HG02759 (cell line): Measurements from ENCODE around the gene HSPBP1.
"Not testable (repeated sequence)": the region's sequence is repeated elsewhere in the genome, so short reads cannot be mapped to it uniquely, and the experiment has no call there.

Experiments
- ATAC-seq: cut with Tn5 transposase; IDR thresholded peaks from one replicate; pipeline ENCODE4 v1.9.1; 2021; ENCODE audit warnings: mild to moderate bottlenecking, moderate library complexity; ENCODE audit not compliant: unreplicated experiment

Gene HSPBP1

DNA sequence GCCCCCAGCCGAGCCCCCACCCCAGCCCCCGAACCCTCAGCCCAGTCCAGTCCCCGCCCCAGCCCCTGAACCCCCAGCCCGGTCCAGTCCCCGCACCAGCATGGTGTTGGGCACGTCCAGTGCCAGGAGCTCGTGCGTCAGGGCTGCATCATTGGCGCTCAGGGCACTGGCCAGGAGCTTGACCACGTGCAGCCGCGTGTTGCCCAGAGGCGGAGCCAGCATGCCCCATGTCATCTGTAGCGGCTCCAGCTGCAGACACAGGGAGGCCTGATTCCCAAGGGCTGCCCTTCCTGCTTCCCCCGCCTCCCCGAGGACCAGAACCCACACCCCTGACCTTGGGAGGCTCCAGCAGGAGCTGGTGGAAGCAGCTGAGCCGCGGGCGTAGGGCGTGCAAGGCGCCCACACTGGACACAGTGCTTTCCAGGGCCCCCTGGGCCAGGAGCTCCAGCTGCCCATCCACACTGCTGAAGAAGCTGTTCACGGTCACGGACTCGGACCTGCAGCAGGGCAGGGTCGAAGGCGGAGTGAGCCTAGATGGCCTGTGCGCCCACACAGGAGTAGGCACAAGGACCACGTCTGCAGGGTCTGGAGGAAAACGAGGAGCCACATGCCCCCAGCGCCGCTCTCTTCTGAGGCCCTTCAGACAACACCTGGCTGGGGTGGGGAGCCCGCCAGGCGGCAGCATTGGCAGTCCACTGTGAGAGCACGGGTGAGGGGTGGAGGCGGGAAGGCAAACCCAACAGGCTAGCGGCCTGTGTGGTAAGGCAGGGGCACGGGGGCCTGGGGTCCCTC, 38.6 kb downstream of the HSPBP1 start:
- no peak for ATAC-seq

DNA sequence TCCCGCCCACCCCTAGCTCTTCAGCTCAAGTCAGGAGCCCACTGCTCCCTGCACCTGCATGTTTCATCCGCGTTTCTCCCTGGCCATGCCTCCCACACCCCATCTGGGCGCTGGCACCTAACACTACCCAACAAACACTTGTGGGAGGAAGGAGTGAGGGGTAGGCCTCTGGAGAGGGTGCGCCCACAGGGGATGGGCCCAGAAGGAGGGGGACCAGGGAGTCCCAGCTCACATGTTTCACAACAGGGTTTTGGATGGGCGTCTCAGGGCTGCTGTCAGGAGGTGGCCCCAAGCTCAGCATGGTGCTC, 39.2 kb downstream of the HSPBP1 start:
- no peak for ATAC-seq

DNA sequence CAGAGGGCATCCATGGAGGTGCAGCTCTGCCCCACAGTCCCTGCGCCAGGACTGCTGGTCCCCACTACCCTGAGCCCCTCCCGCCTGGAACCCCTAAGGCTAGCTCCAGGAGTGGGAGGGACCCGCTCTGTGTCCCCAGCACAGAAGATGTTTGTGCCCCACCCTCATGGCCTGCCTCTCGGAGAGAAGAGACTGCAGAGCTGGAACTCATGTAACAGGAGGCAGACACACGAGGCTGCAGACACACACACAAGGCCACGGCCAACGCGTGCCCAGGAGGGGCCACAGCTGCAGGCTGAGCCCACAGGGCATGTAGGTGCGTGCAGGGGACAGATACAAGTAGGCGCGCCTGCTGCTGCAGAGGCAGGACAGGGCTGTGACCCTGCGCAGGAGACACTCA, 40.9 kb downstream of the HSPBP1 start:
- ATAC-seq, result no peak

DNA sequence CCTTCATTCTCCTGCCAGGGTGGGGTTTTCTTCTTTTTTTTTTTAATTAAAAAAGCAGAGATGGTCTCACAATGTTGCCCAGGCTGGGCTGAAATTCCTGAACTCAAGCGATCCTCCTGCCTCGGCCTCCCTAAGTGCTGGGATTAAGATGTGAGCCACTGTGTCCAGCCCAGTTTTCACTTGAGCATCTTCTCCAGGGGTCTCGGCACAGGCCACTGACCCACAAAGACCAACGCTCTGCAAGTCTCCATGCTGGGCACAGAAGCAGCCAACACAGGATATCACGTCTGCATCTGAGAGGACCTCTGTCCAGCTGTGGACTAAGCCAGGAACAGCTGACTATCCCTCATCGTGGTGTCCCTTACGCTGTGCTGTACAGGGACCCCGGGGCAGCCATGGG, 41.9 kb downstream of the HSPBP1 start:
- no peak for ATAC-seq

DNA sequence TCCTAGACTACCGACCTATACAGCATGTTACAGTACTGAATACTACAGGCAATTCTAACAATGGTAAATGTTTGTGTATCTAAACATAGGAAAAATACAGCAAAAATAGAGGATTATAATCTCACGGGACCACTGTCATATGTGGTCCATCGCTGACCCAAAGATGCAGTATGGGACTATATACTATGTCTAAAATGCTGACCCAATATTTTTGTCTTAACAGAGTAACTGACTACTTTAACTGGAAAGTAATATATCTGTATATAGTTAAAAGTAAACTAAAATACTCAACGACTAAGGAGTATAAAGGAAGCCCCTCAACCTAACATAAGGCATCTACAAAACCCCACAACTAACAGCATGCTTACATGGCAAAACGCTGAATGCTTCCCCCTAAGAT, 46.9 kb downstream of the HSPBP1 start:
- no peak for ATAC-seq

DNA sequence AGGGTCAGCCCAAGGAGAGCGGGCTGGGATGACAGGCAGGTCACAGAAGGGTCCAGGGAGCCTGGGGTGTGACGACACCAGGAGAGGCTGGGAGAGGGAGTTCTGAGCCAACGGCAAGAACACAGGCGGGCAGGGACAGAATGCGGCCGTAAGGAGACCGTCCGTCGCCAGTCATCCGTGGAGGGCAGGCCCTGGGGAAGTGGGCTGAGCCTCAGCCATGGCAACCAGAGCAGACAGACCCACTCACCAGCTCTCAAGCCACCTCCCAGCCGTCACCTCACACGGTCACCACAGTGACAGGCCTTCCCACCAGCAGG, 47.7 kb downstream of the HSPBP1 start:
- ATAC-seq, result no peak

DNA sequence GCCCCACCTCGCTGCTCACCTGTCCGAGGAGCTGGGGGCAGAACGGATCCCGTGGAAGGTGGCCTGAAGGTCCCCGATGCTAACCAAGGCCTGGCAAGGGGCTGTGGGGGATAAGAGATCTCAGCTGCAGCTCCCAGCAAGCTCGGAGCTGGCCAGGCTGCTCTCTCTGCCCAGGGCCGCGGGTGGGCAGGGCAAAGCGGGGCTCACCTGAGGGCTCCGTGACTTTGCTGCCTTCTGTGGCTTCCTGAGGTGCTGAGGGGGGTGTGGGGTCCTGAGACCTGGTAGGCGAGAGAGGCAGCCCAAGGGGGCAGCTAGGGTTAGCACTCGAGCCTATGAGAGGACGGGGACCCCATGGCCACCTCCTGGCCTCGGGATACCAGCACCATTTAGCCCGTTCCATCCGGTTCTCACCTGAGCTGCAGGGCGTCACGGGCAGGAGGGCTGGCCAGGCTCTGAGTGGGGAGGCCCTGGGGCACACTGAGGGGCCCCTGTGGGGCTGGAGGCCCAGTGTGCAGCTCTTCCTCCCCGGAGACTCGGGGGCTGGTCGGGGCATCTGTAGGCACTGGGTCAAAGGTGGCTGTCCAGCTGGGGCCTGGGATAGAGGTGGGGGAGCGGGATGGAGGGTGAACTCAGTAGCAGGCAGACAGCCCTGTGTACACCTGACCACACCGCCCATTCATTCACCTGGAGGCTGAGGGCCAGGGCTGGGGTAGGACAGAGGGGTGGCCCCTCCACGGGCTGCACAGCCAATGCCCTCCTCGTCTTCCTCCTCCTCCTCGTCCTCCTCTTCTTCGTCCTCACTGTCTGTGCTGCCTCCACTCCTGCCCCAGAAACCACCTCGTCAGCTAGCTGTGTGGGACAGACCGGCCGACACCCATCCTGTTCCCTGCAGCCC, 48.3 kb downstream of the HSPBP1 start:
- no peak for ATAC-seq

DNA sequence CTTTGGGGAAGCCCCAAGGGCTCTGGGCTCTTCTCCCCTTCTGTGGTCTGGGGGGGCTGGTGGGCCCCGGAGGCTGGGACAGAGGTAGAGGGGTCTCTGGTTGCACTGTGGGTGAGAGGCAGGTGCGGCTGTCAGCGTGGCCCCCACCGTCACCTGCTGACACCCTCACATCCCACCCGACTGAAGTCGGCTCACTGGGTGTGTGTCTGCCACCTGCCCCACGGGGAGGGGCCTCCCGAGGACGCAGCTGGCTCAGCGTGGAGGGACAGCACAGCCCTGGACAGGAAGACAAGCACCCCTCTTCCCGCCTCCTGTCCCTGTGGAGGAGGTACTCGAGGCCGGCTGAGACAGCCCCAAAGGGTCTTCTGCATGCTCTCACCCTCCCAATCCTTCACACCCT, 49.1 kb downstream of the HSPBP1 start:
- ATAC-seq, result no peak

DNA sequence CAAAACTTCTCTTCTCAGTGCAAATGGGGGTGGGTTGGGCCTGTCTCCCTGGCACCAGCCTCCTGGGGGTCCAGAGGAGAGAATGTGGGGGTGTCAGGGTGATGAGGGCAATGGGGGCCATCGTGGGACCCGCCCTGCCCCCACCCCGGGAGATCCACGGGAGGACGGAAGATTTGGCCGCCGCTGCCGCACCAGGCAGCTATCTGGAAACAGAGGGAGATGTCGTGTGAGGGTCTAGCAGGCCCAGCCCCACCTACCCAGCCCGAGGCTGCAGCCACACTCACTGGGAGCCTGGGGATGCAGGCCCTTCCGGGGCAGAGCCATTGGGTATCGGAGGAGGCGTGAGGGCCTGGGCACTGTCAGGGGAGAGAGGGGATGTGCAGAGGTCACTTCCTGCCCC, 49.6 kb downstream of the HSPBP1 start:
- no peak for ATAC-seq

DNA sequence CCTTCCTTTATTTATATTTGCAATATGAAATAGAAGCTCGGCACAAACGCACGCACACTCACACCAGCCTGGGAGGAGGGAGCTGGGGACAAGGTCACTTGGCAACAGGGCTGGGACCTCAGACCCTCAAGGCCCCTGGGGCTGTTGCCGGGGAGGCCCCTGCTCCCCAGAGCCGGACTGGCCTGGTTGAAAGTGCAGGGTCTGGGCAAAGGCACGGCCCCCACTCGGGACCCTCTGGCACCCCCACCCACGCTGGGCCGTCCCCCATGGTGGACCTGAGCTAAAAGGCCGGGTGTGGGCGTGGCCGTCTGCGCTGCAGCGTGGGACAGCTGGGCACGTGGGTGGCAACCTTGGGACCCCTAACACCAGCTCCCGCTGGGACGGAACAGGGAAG, 50.1 kb downstream of the HSPBP1 start:
- ATAC-seq, result no peak

DNA sequence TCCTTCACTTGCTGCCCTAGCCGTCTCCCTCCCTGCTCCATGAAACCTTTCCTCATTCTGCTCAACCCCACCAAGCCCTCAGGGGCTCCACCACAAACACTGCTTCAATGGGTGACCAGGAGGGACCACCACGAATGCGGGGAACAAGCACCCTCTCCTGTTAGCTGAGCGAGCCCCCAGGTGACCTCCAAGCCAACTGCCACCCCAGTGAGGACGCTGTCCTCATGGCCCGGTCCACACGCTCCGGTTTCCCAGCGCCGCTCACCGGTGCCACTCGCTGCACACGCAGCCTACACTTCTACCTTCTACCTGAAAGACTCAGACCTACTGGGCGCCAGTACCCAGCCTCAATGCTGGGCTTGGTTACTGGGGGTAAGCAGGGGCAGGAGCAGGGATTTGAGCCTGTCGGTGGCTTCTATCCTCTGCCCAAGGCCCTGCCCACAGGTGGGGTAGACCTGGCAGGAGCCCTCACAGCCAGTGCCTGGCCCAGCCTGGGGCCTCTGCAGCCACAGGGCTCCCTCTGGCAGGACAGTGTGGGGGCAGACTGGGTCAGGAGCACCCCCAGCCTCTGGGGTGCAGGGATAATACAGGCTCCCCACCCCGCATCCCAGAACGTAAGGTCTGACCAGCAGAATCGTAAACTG, 50.6 kb downstream of the HSPBP1 start:
- ATAC-seq, result no peak

DNA sequence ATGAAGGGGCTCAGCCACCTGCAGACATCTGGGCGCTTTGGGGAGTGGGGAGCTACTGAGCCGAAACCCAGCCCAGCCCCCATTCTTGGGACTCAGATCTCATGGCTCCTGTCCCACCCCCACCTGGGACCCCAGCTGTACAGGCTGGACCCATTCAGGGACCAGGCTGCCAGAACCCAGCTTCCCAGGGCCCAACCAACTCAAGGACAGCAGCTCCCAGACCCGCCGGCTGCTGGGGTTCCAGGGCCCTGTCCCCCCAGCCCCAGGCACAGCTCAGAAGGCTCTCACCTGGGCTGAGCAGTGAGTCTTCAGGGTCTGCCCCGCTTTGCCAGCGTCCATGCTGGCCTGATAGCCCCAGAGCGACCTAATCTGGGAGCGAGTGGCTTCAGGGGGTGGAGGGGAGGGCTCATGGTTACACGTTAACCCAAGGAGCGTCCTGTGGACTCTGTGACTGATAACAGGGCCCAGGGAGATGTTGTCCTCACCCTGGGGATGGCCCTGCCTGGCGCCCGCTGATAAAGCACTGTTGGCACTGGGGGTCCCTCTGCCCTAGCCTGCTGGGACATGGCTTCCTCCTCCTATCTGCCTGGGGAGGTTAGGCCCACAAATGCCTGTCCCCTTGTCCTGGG, 51.4 kb downstream of the HSPBP1 start, which contains the start of gene TMEM86B:
Gene TMEM86B, minus strand, starts transcription at position 361 of the 629 bp plus-strand sequence. Its CDS starts 22 bp downstream, at position 339.
- no peak for ATAC-seq

DNA sequence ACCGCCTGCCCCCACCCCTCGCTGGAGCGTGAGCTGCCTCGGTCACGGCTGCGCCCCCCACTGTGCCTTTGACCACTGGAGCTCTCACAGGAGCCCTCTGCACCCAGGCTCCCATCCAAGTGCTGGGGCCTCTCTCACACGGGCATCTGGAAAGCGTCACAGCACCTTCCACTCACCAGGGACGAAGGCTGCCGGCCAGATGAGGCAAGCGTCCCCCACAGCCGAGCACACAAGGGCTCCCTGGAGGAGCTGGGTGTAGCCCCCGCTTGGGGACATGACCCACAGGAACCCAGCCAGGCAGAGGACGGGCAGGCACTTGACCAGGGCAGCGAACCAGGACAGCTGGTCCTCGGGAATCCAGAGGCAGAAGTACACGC, 51.9 kb downstream of the HSPBP1 start:
- ATAC-seq, result no peak

DNA sequence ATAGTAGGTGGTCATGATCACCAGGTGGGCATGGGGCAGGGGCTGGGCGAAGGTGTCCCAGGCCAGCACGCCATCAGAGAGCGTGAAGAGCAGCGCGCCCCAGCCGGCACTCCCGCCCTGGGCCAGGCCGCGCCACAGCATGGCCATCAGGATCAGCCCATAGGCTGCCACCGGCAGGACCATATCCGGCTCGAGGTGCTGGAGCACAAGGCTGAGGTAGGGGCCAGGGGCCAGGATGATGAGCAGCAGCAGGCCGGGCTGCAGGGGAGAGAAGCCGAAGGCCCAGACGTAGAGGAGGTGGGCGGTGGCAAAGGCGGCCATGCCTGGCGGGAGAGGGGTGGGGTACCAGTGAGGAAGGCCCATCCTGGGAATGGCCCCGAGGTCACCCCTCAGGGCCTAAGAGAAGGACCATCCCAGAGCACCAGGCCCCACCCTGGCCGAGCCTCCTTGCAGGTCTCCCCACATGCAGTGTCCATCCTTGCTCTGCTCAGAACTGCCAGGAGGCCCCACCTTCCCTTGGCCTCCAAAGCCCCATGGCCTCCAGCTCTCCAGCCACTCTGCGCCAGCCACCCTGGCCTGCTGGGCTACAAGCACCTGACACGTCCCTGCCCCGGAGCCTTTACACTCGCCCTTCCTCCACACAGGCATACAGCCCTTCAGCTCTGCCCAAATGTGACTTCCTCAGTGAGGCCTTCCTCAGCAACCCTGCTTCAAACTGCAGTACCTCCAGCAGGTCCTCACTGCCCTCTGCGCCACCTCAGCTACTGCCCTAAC, 52.5 kb downstream of the HSPBP1 start:
- no peak for ATAC-seq

DNA sequence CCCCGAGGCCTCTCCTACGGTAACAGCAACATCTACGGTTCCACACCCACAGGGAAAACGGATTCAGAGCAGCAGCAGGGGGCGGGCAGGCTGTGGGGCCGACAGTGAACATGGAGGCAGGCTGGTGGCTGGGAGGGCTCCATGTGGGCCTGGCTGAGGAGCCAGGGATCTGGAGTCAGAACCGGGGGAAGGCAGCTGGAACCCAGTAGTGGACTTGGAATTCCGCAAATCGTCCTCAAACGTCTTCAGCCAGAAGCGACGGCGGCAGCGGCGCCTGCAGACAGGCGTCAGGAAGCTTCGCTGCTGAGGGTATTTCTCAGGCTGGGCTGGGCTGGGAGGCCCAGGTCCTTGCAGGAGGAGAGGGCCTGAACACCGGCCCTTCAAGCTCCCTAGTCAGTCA, 53.1 kb downstream of the HSPBP1 start:
- no peak for ATAC-seq

DNA sequence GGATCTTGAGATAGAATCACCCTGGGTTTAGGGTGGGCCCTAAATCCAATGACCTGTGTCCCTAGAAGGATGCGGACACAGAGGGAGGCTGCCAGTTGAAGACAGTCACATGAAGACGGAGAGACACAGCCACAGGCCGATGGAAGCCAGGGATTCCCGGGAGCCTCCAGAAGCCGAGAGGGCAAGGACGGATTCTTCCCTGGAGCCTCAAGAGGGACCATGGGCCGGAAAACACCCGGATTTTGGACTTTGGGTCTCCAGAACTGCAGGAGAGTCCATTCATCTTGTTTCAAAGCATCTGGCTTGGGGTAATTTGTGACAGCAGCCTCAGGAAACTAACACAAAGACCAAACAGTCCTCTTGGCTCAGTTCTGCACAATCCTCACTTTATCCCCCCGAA, 53.6 kb downstream of the HSPBP1 start:
- ATAC-seq, result no peak

DNA sequence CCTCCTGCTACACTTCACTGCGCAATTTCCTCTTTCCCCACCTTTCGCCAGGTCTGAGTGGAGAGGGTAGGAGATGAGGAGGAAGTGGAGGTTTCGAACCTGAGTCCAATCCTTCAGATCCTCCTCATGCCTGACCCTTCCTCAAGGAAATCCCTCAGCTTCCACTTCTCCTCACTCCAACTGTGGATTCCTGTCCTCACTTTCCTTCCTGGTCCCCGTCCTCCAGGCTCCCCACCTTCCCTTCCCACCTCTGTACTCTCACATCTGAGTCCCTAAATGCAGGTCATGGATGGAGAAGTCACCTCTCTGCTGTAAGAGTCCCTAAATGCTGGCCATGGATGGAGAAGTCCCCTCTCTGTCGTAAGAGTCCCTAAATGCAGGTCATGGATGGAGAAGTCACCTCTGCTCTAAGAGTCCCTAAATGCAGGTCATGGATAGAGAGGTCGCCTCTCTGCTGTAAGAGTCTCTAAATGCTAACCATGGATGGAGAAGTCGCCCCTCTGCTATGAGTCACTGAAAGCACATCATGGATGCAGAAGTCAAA, 54.4 kb downstream of the HSPBP1 start:
- no peak for ATAC-seq

DNA sequence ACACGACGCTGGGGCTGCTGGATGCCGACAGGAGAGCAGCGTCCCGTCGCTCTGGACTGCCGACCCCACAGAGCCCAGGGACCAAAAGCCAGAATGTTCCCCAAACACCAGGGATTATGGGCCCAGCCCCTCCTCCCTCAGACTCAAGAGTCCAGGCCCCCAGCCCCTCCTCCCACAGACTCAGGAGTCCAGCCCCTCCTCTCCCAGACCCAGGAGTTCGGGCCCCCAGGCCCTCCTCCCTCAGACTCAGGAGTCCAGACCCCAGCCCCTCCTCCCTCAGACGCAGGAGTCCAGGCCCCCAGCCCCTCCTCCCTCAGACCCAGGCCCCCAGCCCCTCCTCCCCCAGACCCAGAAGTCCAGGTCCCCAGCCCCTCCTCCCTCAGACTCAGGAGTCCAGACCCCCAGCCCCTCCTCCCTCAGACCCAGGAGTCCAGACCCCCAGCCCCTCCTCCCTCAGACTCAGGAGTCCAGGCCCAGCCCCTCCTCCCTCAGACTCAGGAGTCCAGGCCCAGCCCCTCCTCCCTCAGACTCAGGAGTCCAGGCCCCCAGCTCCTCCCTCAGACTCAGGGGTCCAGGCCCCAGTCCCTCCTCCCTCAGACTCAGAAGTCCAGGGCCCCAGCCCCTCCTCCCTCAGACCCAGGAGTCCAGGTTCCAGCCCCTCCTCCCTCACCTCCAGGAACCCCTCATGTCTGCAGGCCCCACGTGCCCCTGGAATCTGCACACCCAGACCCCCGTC, 55.1 kb downstream of the HSPBP1 start:
- ATAC-seq, result not testable (repeated sequence)

DNA sequence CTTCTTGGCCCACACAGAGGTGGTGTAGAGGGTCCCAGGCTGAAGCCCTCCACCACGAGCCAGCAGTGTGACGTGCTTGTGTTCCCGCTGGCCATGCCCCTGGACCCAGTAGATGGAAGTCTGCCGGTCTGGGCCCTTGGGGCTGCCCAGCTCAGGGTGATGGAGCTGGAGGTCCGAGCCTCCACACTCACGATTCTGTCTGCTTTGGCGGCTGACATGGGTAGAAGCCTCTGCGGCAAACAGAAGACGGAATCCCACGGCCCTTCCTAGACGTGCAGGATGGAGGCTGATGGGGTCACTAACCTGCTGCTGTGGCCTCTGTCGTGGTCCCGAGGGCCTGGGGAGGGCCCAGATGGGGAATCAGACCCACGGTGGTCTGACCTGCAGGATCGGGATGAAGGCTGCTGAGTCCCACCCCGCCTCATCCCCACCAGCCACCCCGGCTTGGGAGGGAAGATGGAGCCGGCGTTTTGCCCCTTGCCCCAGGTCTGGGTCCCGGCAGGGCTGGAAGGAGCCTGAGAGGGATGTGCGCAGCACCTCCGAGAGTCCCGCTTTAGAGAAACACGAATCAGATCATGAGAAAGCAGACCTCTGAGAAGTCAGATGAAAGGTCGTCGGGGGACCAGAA, 55.8 kb downstream of the HSPBP1 start:
- ATAC-seq, result no peak
